Panc1 (cell line): ENCODE data around the gene CDH10.

ENCODE experiments used
- CTCF ChIP-seq: fragments of 450-650 bp; IDR thresholded peaks from 2 replicates; pipeline ENCODE4 v1.5.1; 2017; ENCODE audit warnings: mild to moderate bottlenecking
- POLR2AphosphoS5 ChIP-seq: IDR thresholded peaks from 2 replicates; pipeline ENCODE4 v1.6.1; 2012; ENCODE audit warnings: mild to moderate bottlenecking, low read depth, low read length, moderate library complexity
- SIN3A ChIP-seq: IDR thresholded peaks from 2 replicates; pipeline ENCODE4 v1.6.1; 2012; ENCODE audit warnings: low read depth, mild to moderate bottlenecking, low read length, moderate library complexity, borderline replicate concordance; ENCODE audit not compliant: insufficient read depth
- TF ChIP-seq, protein P1 (sequence below), 2 experiments: IDR thresholded peaks; 2 replicates each; pipeline ENCODE4 v1.6.1; 2011 to 2012; ENCODE audit warnings: low read depth in 2 of 2, control low read depth in 1 of 2, low read length in 1 of 2, mild to moderate bottlenecking in 1 of 2, moderate library complexity in 1 of 2; ENCODE audit not compliant: insufficient read depth in 1 of 2

DNA sequence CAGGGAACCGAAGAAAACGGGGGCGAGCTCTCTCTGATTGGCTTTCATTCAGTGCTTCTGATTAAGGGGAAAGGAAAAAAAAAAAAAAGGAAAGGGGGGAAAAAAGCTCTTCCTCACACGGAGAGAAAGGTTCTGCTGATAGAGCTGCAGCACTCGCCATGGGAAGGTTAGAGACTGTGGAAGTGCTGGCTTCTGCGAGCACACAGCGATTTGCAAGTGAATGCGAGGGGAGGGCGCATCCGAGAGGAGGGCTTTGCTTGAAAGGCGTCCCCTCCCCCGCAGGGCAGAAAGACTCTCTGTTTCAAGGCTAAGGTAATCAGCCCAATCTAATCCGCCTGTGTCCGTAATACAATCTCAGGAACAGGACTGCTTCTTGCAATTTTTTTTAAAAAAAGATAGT, at the start of gene CDH10:
- no peak for TF ChIP-seq CTCF
- no peak for TF ChIP-seq SIN3A
- TF ChIP-seq, protein P1, sequence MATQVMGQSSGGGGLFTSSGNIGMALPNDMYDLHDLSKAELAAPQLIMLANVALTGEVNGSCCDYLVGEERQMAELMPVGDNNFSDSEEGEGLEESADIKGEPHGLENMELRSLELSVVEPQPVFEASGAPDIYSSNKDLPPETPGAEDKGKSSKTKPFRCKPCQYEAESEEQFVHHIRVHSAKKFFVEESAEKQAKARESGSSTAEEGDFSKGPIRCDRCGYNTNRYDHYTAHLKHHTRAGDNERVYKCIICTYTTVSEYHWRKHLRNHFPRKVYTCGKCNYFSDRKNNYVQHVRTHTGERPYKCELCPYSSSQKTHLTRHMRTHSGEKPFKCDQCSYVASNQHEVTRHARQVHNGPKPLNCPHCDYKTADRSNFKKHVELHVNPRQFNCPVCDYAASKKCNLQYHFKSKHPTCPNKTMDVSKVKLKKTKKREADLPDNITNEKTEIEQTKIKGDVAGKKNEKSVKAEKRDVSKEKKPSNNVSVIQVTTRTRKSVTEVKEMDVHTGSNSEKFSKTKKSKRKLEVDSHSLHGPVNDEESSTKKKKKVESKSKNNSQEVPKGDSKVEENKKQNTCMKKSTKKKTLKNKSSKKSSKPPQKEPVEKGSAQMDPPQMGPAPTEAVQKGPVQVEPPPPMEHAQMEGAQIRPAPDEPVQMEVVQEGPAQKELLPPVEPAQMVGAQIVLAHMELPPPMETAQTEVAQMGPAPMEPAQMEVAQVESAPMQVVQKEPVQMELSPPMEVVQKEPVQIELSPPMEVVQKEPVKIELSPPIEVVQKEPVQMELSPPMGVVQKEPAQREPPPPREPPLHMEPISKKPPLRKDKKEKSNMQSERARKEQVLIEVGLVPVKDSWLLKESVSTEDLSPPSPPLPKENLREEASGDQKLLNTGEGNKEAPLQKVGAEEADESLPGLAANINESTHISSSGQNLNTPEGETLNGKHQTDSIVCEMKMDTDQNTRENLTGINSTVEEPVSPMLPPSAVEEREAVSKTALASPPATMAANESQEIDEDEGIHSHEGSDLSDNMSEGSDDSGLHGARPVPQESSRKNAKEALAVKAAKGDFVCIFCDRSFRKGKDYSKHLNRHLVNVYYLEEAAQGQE (IDR thresholded peaks at IDR 0.05; ENCODE audit: insufficient read depth in 1 of 2, low read depth in 2 of 2, low read length in 1 of 2), result no peak
- TF ChIP-seq POLR2AphosphoS5, result no peak
